Sigmoid colon (tissue), 7 donors: Measurements from ENCODE around the gene UBAP1L. TPM values are rescaled to one million over a fixed set of nuclear protein-coding genes. Genes with fewer than 3 reads are reported as not detected.
"Not testable (repeated sequence)": the region's sequence is repeated elsewhere in the genome, so short reads cannot be mapped to it uniquely, and the experiment has no call there.

Experiments
- DNase-seq: peaks from one replicate; pipeline ENCODE4 v3.0.0-alpha.2; 2019
- H3K27ac ChIP-seq, 4 donors: fragments of 200-600 bp; sonication (generic); one replicate each; pipeline ENCODE4 v1.5.1; 2016 to 2019; ENCODE audit warnings: mild to moderate bottlenecking in 1 of 4
- H3K27me3 ChIP-seq, 3 donors: fragments of 200-600 bp; sonication (generic); one replicate each; pipeline ENCODE4 v1.5.1; 2019; ENCODE audit warnings: mild to moderate bottlenecking in 1 of 3
- H3K36me3 ChIP-seq, 4 donors: fragments of 200-600 bp; sonication (generic); one replicate each; pipeline ENCODE4 v1.5.1; 2016 to 2019
- H3K4me1 ChIP-seq, 4 donors: fragments of 200-600 bp; sonication (generic); one replicate each; pipeline ENCODE4 v1.5.1; 2017 to 2019
- H3K4me3 ChIP-seq, 4 donors: fragments of 200-600 bp; sonication (generic); one replicate each; pipeline ENCODE4 v1.5.1; 2017 to 2019; ENCODE audit warnings: mild to moderate bottlenecking in 2 of 4, moderate library complexity in 1 of 4
- H3K9me3 ChIP-seq, 4 donors: fragments of 200-600 bp in 3 of 4; sonication (generic) in 3 of 4; one replicate each; pipeline versions ENCODE4 v1.5.1 to v1.6.1; 2013 to 2019
- EP300 ChIP-seq, 4 donors: sonication (generic); formaldehyde crosslinking; IDR thresholded peaks; one replicate each; pipeline ENCODE4 v1.6.1; 2017; ENCODE audit warnings: antibody characterized with exemption in 4 of 4
- POLR2A ChIP-seq, 2 donors: fragments of 450-650 bp; IDR thresholded peaks; one replicate each; pipeline ENCODE4 v1.6.1; 2016; ENCODE audit warnings: antibody characterized with exemption in 2 of 2, mild to moderate bottlenecking in 2 of 2, moderate library complexity in 2 of 2
- POLR2AphosphoS5 ChIP-seq, 4 donors: sonication (generic); formaldehyde crosslinking; IDR thresholded peaks; one replicate each; pipeline ENCODE4 v1.6.1; 2017; ENCODE audit warnings: antibody characterized with exemption in 4 of 4
- WGBS, 2 donors: extraction: QIAGEN DNeasy Blood & Tissue Kit; methylation state at CpG; one replicate each; pipeline ENCODE4 v1.1.7; 2013; 5-methylcytosine and 5-hydroxymethylcytosine counted together
- intact Hi-C: fragments of 100-400 bp; cut with DNase I; formaldehyde crosslinking; loops from one replicate; pipeline ENCODE4 v1.15.1; 2023
- polyA plus RNA-seq, 3 donors: library from polyadenylated mRNA; stranded (reverse); fragments of 200-250 nt; gene quantifications; one replicate each; pipeline ENCODE4 v1.2.3, GENCODE V29; 2013
- total RNA-seq, 4 donors: library from RNA; depleted of rRNA; stranded (reverse); fragments of >200 nt; gene quantifications; one replicate each; pipeline ENCODE4 v1.1.0, GENCODE V29; 2016
- TF ChIP-seq, protein P1 (sequence below), 4 experiments: fragments of 450-650 bp in 3 of 4; fragments of 200-600 bp in 1 of 4; IDR thresholded peaks; one replicate each; pipeline ENCODE4 v1.5.1; 2016 to 2019; ENCODE audit warnings: antibody characterized with exemption in 4 of 4, mild to moderate bottlenecking in 3 of 4, moderate library complexity in 2 of 4
- donor health status: healthy with polysubstance abuse.
- donor health status: Bipolar disorder and iron deficiency.
- donor health status: healthy.

UBAP1L gene
- total and polyA plus RNA-seq, 7 donors: 0.23 to 5.7 (median 4.0) TPM; not detected in 1

- peaks cover 0 to 25% (median 21%) of the 10 kb centered on the region in 4 donors for H3K4me1 ChIP-seq
- no peak for DNase-seq
- H3K27ac ChIP-seq: peak overlapping the region in 1 of 4 donors; percentile 54
- peaks cover 0 to 19% (median 8%) of the 10 kb centered on the region in 4 donors for H3K36me3 ChIP-seq
- TF ChIP-seq, protein P1, sequence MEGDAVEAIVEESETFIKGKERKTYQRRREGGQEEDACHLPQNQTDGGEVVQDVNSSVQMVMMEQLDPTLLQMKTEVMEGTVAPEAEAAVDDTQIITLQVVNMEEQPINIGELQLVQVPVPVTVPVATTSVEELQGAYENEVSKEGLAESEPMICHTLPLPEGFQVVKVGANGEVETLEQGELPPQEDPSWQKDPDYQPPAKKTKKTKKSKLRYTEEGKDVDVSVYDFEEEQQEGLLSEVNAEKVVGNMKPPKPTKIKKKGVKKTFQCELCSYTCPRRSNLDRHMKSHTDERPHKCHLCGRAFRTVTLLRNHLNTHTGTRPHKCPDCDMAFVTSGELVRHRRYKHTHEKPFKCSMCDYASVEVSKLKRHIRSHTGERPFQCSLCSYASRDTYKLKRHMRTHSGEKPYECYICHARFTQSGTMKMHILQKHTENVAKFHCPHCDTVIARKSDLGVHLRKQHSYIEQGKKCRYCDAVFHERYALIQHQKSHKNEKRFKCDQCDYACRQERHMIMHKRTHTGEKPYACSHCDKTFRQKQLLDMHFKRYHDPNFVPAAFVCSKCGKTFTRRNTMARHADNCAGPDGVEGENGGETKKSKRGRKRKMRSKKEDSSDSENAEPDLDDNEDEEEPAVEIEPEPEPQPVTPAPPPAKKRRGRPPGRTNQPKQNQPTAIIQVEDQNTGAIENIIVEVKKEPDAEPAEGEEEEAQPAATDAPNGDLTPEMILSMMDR (IDR thresholded peaks at IDR 0.05): no peak
- no peak for TF ChIP-seq POLR2A (IDR thresholded peaks at IDR 0.05)
- TF ChIP-seq POLR2AphosphoS5 (IDR thresholded peaks at IDR 0.05): no peak
- no peak for TF ChIP-seq EP300 (IDR thresholded peaks at IDR 0.05)
- intact Hi-C loops: no loop called here
- WGBS, 2 donors: 47 to 49% methylated on average over 4 of the region's 4 CpGs
- H3K4me3 ChIP-seq: no peak overlapping the region
- H3K9me3 ChIP-seq: no peaks in the 10 kb centered on the region
- no peaks in the 10 kb centered on the region for H3K27me3 ChIP-seq
These were observed 64.7 kb downstream of the UBAP1L start for GRCh38 chr15:65050270-65050669.

- Histone ChIP-seq H3K4me3 (peak overlapping the region in 3 of 4 donors; percentile 13 to 35 (median 27)), H3K4me1 (peaks cover 0 to 20% (median 18%) of the 10 kb centered on the region in 4 donors), H3K27me3 (no peaks in the 10 kb centered on the region), H3K36me3 (peaks cover 0 to 16% (median 5%) of the 10 kb centered on the region in 4 donors), H3K9me3 (no peaks in the 10 kb centered on the region), H3K27ac (peak overlapping the region in 1 of 4 donors; percentile 54)
- 8 to 18% methylated on average over 19 of the region's 19 CpGs for WGBS, 2 donors
- intact Hi-C loops: no loop called here
- TF ChIP-seq POLR2A (IDR thresholded peaks at IDR 0.05) (no peak), EP300 (IDR thresholded peaks at IDR 0.05) (no peak), POLR2AphosphoS5 (IDR thresholded peaks at IDR 0.05) (no peak)
- TF ChIP-seq, protein P1 (IDR thresholded peaks at IDR 0.05): no peak
- DNase-seq: peak; percentile 94
These were observed 65.6 kb downstream of the UBAP1L start for GRCh38 chr15:65049418-65049840.

DNA sequence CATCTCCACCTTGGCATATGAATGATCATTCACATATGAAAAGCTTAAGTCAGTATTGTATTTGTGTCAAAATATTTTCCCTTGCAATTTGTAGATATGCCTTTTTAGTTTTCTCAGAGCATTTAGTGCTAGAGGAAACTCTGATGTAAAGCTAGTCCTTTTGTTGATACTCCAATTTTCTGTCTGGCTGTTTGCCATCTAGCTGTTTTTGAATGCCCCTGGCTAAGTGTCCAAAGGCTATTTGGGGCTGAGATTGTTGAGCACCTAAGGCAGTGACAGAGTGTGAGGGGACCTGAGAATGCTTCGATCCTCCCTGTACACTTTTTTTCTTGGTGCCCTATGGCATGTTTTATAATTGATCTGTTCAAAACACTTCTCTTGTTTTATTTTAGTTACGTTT is 66.8 kb downstream of the UBAP1L start:
- Histone ChIP-seq H3K36me3 (peaks cover 0 to 5% (median 0%) of the 10 kb centered on the region in 4 donors), H3K4me3 (no peak overlapping the region), H3K27ac (peak overlapping the region in 1 of 4 donors; percentile 27), H3K27me3 (no peaks in the 10 kb centered on the region), H3K9me3 (no peaks in the 10 kb centered on the region), H3K4me1 (peaks cover 0 to 23% (median 14%) of the 10 kb centered on the region in 4 donors)
- TF ChIP-seq POLR2AphosphoS5 (IDR thresholded peaks at IDR 0.05) (no peak), POLR2A (IDR thresholded peaks at IDR 0.05) (no peak)
- TF ChIP-seq, protein P1 (IDR thresholded peaks at IDR 0.05): no peak
- intact Hi-C loops: no loop called here
- 82% methylated on average over 2 of the region's 2 CpGs for WGBS, 2 donors
- no peak for DNase-seq

DNA sequence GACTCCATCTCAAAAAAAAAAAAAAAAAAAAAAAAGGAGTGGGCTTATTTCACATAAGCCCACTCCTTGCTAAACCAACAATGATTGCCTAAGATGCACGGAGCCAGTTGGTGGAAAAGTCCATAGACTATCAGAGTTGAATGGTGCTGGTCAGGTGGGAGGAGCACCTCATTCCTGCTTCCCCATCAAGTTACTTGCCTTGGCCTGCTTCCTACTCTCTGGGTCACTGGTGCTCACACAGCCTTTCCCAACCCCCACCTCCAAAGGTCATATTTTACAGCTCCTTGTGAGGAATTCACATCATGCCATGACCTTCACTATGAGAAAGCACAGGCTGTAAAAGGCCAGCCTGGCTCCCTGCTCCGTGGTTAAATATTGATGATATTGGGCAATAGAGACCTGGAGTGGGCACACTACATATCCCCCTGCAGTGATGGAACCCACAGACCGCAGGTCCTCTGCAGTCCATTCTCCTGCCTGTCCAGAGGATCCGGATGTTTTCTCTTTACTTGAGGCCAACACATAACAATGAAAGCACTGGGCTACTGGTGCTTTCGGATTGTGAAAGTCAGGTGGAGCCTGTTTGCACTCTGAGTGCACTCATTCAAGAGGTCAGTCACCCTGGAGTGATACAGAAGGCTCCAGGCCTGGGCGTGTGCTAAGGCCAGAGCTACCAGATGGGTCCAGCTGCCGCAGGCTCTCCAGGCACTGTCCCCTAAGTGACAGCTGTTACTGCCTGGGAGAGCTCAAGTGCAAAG is 70.1 kb downstream of the UBAP1L start, which contains the start of gene SLC51B:
SLC51B (plus strand) TSS at position 664 of the 758 bp plus-strand sequence. CDS start 4,618 bp downstream, outside the sequence.
- no peak within 1 kb of the TSS for H3K4me3 ChIP-seq
- WGBS, 2 donors: 10 to 64% methylated on average over 7 of the region's 7 CpGs
- peak; percentile 90 for DNase-seq
- H3K9me3 ChIP-seq: no peaks in the 10 kb centered on the region
- intact Hi-C loops: no loop called here
- H3K27ac ChIP-seq: peak within 1 kb of the TSS; percentile 4 to 23 (median 16)
- no peaks in the 10 kb centered on the region for H3K27me3 ChIP-seq
- H3K4me1 ChIP-seq: peaks cover 0 to 25% (median 13%) of the 10 kb centered on the region in 4 donors
- TF ChIP-seq EP300 (IDR thresholded peaks at IDR 0.05) (no peak), POLR2AphosphoS5 (IDR thresholded peaks at IDR 0.05) (peak; percentile 23 to 80 (median 70))
- TF ChIP-seq, protein P1 (IDR thresholded peaks at IDR 0.05): no peak
- H3K36me3 ChIP-seq: no peaks in the 10 kb centered on the region

GRCh38 chr15:65044218-65044617 is 70.8 kb downstream of the UBAP1L start:
- H3K36me3 ChIP-seq, intact Hi-C loops, H3K4me3 ChIP-seq, H3K9me3 ChIP-seq, DNase-seq, H3K27me3 ChIP-seq: not testable (repeated sequence)
- peaks cover 0 to 20% (median 8%) of the 10 kb centered on the region in 4 donors for H3K4me1 ChIP-seq
- WGBS, 2 donors: 20 to 70% methylated on average over 5 of the region's 5 CpGs
- H3K27ac ChIP-seq: peak overlapping the region in 1 of 4 donors; percentile 23
